Kidney capillary endothelial cell (primary cell): Measurements from ENCODE around the gene ITPR3.

ENCODE experiments used
- DNase-seq: peaks from one replicate; pipeline ENCODE4 v3.0.0-alpha.2; 2018; ENCODE audit warnings: low spot score

ITPR3 gene

GRCh38 chr6:33670086-33670660, 49.1 kb downstream of the ITPR3 start:
- no peak for DNase-seq

GRCh38 chr6:33670971-33671743, 50.0 kb downstream of the ITPR3 start:
- DNase-seq, result no peak

- DNase-seq, result no peak
Measured at GRCh38 chr6:33671744-33672072, 50.6 kb downstream of the ITPR3 start.

- DNase-seq, result peak; percentile 98
Measured at GRCh38 chr6:33672808-33673207, 51.7 kb downstream of the ITPR3 start.

- no peak for DNase-seq
Measured at GRCh38 chr6:33673851-33674250, 52.7 kb downstream of the ITPR3 start.

GRCh38 chr6:33675968-33676367, 54.8 kb downstream of the ITPR3 start:
- no peak for DNase-seq

GRCh38 chr6:33676416-33677142, 55.5 kb downstream of the ITPR3 start:
- no peak for DNase-seq

GRCh38 chr6:33677143-33677660, 56.1 kb downstream of the ITPR3 start:
- no peak for DNase-seq

GRCh38 chr6:33677689-33678088, 56.6 kb downstream of the ITPR3 start:
- no peak for DNase-seq

- no peak for DNase-seq
Measured at GRCh38 chr6:33678233-33678931, 57.3 kb downstream of the ITPR3 start.

GRCh38 chr6:33678932-33679490, 57.9 kb downstream of the ITPR3 start:
- no peak for DNase-seq

- no peak for DNase-seq
Measured at GRCh38 chr6:33679761-33680160, 58.6 kb downstream of the ITPR3 start.

- no peak for DNase-seq
Measured at GRCh38 chr6:33682341-33682740, 61.2 kb downstream of the ITPR3 start.

- DNase-seq, result no peak
Measured at GRCh38 chr6:33683051-33683571, 62.0 kb downstream of the ITPR3 start.

GRCh38 chr6:33683576-33684427, 62.7 kb downstream of the ITPR3 start:
- DNase-seq, result no peak

GRCh38 chr6:33684428-33684896, 63.3 kb downstream of the ITPR3 start:
- DNase-seq, result no peak

- no peak for DNase-seq
Measured at GRCh38 chr6:33684983-33685382, 63.9 kb downstream of the ITPR3 start.

GRCh38 chr6:33685411-33686224, 64.5 kb downstream of the ITPR3 start:
- DNase-seq, result no peak

GRCh38 chr6:33686225-33686924, 65.3 kb downstream of the ITPR3 start:
- DNase-seq, result no peak
